Right lobe of liver (tissue), 4 donors: ENCODE data around the gene ACSL3.

Experiments
- CTCF ChIP-seq, 4 donors: fragments of 200-600 bp in 3 of 4; fragments of 450-650 bp in 1 of 4; IDR thresholded peaks; one replicate each; pipeline versions ENCODE4 v1.5.1 to v1.8.0; 2016 to 2022; ENCODE audit warnings: antibody characterized with exemption in 4 of 4, mild to moderate bottlenecking in 2 of 4
- POLR2A ChIP-seq: fragments of 450-650 bp; IDR thresholded peaks from one replicate; pipeline ENCODE4 v1.6.1; 2017; ENCODE audit warnings: antibody characterized with exemption, mild to moderate bottlenecking
- donor health status: DM: no; HTN: no; CAD: no.
- donor health status: DM: no; HTN: no; CAD: no.
- donor health status: DM: no; HTN: yes; CAD: no.

DNA sequence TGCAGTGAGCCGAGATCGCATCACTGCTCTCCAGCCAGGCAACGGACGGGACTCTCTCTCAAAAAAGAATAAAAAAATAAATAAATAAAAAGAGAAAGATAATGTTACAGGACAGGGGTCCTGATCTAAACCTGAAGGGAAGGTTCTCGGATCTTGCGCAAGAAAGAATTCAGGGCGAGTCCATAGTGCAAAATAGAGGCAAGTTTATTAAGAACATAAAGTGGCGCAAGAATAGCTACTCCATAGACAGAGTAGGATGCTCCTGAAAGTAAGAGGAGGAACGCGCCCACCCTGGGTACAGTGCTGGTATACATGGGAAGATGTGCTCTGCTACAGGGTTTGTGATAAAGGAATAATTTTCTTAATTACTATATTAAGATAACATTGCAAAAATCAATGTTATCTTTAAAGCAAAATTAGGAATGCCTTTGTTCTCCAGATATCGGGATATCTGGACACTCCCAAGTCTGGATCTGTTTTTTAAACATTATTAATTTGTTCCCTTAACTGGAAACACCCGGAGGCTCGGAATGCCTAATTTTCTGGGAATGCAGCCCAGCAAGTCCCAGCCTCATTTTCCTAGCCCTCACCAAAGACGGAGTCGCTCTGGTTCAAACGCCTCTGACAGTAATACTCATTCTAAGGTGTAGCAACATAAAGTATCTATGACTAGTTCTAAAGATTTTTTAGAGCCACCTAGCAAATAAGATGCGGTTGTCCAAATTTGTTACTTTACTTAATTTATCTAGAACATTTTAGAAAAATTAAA is 38.8 kb downstream of the ACSL3 start:
- TF ChIP-seq CTCF (IDR thresholded peaks at IDR 0.05) (no peak), POLR2A (no peak)
